Activated naive CD4-positive, alpha-beta T cell treated with anti-CD3 and anti-CD28 coated beads, Interleukin-2, amount 50 U/mL, for 24 hours (primary cell): ENCODE measurements around the gene NATD1.

Experiments
- H3K27ac Mint-ChIP-seq: one replicate; pipeline ENCODE4 v1.8.0; 2021; ENCODE audit warnings: mild to moderate bottlenecking, mixed read lengths
- H3K27me3 Mint-ChIP-seq: one replicate; pipeline ENCODE4 v1.8.0; 2021; ENCODE audit warnings: mixed read lengths
- H3K36me3 Mint-ChIP-seq: one replicate; pipeline ENCODE4 v1.8.0; 2021; ENCODE audit warnings: mixed read lengths
- H3K4me1 Mint-ChIP-seq: one replicate; pipeline ENCODE4 v1.8.0; 2021; ENCODE audit warnings: mixed read lengths
- H3K4me3 Mint-ChIP-seq: one replicate; pipeline ENCODE4 v1.8.0; 2021; ENCODE audit warnings: mild to moderate bottlenecking, mixed read lengths
- H3K9me3 Mint-ChIP-seq: one replicate; pipeline ENCODE4 v1.8.0; 2021; ENCODE audit warnings: mixed read lengths

The NATD1 gene

GRCh38 chr17:21252796-21253645 lies at the start of gene NATD1:
TSS of gene NATD1 (minus strand) at chr17:21253410. CDS start at chr17:21253264, 146 bp downstream.
- peak within 1 kb of the TSS; percentile 70 for H3K27ac Mint-ChIP-seq
- H3K9me3 Mint-ChIP-seq = no peaks in the 10 kb centered on the region
- no peaks in the 10 kb centered on the region for H3K27me3 Mint-ChIP-seq
- peaks cover 36% of the 10 kb centered on the region for H3K4me1 Mint-ChIP-seq
- H3K4me3 Mint-ChIP-seq = peak within 1 kb of the TSS; percentile 89
- no peaks in the 10 kb centered on the region for H3K36me3 Mint-ChIP-seq

- H3K4me1 Mint-ChIP-seq = no peaks in the 10 kb centered on the region
- H3K4me3 Mint-ChIP-seq = no peak overlapping the region
- peaks cover 8% of the 10 kb centered on the region for H3K36me3 Mint-ChIP-seq
- H3K27ac Mint-ChIP-seq = no peak overlapping the region
- H3K9me3 Mint-ChIP-seq = no peaks in the 10 kb centered on the region
- no peaks in the 10 kb centered on the region for H3K27me3 Mint-ChIP-seq
Measured at GRCh38 chr17:21301593-21302550, 48.7 kb upstream of the NATD1 start.

- no peaks in the 10 kb centered on the region for H3K27me3 Mint-ChIP-seq
- H3K36me3 Mint-ChIP-seq = peaks cover 8% of the 10 kb centered on the region
- no peaks in the 10 kb centered on the region for H3K4me1 Mint-ChIP-seq
- no peak overlapping the region for H3K4me3 Mint-ChIP-seq
- H3K9me3 Mint-ChIP-seq = no peaks in the 10 kb centered on the region
- no peak overlapping the region for H3K27ac Mint-ChIP-seq
Measured at GRCh38 chr17:21300601-21301571, 47.7 kb upstream of the NATD1 start.

- H3K9me3 Mint-ChIP-seq = no peaks in the 10 kb centered on the region
Measured at GRCh38 chr17:21299981-21300600, 46.9 kb upstream of the NATD1 start.

DNA sequence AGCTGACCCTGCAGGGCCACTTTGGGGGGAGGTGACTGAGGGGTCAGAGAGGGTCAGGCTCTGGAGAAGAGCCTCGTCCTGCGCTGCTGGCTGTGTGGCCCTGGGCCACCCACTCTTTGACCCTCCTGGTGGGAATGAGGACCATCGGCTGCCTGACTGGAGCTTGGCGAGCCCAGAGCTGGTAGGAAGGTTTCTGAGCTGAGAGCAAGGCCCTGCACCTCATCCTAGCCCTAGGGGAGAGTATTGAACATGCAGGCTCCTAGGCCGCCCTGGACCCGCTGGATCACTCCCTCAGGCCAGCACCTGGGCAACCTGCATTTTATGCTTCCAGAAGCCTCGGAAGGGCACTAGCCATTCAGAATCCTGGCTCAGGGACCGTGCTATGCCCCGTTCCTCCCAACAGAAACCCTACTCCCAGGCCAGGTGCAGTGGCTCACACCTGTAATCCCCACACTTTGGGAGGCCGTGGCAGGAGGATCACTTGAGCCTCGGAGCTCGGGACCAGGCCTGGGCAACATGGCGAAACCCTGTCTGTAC lies 45.8 kb upstream of the NATD1 start:
- peaks cover 9% of the 10 kb centered on the region for H3K36me3 Mint-ChIP-seq
- H3K27ac Mint-ChIP-seq = no peak overlapping the region

More at GRCh38 chr17:21299981-21300600, 46.9 kb upstream of the NATD1 start:
- Mint-ChIP-seq H3K36me3 (peaks cover 8% of the 10 kb centered on the region), H3K4me3 (no peak overlapping the region), H3K27me3 (no peaks in the 10 kb centered on the region), H3K4me1 (no peaks in the 10 kb centered on the region), H3K27ac (no peak overlapping the region)

DNA sequence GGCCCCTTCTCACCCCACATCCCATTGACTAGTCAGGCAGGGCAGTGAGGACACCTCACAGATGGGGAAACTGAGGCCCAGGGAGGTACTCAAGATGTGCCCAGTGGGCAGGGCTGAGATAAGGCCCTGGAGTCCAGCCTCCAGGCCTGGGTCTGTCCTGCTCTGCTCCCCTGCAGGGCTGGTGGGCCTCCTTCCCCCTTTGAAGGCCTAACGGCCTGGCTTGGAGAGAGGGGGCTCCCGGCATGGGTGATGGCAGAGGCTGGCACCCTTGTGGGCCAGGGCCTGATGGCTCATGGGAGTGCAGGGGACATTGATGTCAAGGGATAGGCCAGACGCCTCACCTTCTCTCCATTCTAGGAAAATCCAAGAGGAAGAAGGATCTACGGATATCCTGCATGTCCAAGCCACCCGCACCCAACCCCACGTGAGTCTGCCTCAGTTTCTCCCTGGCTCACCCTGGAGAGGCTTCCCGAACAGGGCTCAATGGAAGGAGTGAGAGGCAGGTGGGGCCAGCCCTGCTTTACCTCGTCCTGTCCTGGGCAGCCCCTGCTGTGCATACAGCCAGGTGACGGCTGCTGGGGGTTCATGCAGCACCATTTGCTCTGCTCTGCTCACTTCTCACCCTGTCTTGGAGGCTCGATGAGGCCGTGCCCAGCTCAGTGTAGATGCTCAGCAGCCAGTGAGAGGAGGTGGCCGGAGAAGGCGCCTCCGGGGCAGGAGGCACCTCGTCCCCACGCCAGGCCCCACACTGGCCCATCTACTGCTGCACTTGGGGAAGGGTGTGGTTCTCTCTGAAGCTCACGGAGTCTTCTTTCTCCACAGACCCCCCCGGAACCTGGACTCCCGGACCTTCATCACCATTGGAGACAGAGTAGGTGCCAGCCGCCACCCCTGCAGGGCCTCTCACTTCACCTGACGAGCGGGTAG lies 45.1 kb upstream of the NATD1 start:
- H3K9me3 Mint-ChIP-seq = no peaks in the 10 kb centered on the region
- H3K4me3 Mint-ChIP-seq = no peak overlapping the region
- no peak overlapping the region for H3K27ac Mint-ChIP-seq
- peaks cover 10% of the 10 kb centered on the region for H3K36me3 Mint-ChIP-seq
- no peaks in the 10 kb centered on the region for H3K27me3 Mint-ChIP-seq
- H3K4me1 Mint-ChIP-seq = peaks cover 11% of the 10 kb centered on the region

More for the DNA sequence above, 45.8 kb upstream of the NATD1 start:
- peaks cover 10% of the 10 kb centered on the region for H3K4me1 Mint-ChIP-seq
- H3K4me3 Mint-ChIP-seq = no peak overlapping the region
- no peaks in the 10 kb centered on the region for H3K9me3 Mint-ChIP-seq
- no peaks in the 10 kb centered on the region for H3K27me3 Mint-ChIP-seq

DNA sequence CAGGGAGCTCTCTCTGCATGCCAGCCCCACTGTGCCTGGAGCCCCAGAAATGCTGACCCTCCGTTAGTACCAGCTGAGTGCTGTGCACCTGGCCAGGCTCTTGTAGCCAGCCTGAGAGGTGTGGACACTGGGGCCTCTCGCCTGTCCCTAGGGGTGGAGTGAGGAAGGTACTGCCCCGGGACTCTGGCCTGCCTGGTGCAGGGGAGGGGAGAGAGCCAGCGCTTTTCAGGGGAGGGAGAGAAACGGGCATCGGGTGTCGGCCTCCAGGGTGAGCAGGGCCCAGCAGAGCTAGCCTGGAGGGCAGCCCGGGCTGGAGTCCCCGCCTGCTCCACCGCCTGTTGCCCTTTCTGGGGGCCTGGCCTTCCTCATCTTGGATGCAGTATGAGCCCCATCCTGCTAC lies 44.4 kb upstream of the NATD1 start:
- no peak overlapping the region for H3K4me3 Mint-ChIP-seq
- H3K27me3 Mint-ChIP-seq = no peaks in the 10 kb centered on the region
- H3K27ac Mint-ChIP-seq = no peak overlapping the region
- peaks cover 14% of the 10 kb centered on the region for H3K4me1 Mint-ChIP-seq
- H3K9me3 Mint-ChIP-seq = no peaks in the 10 kb centered on the region
- peaks cover 9% of the 10 kb centered on the region for H3K36me3 Mint-ChIP-seq

- H3K27me3 Mint-ChIP-seq = no peaks in the 10 kb centered on the region
- no peak overlapping the region for H3K27ac Mint-ChIP-seq
- no peak overlapping the region for H3K4me3 Mint-ChIP-seq
- H3K9me3 Mint-ChIP-seq = no peaks in the 10 kb centered on the region
- H3K4me1 Mint-ChIP-seq = peaks cover 18% of the 10 kb centered on the region
- peaks cover 9% of the 10 kb centered on the region for H3K36me3 Mint-ChIP-seq
Measured at GRCh38 chr17:21297026-21297520, 43.9 kb upstream of the NATD1 start.

GRCh38 chr17:21296097-21297025 lies 43.2 kb upstream of the NATD1 start:
- peaks cover 9% of the 10 kb centered on the region for H3K36me3 Mint-ChIP-seq
- no peaks in the 10 kb centered on the region for H3K27me3 Mint-ChIP-seq
- no peaks in the 10 kb centered on the region for H3K9me3 Mint-ChIP-seq
- H3K4me3 Mint-ChIP-seq = no peak overlapping the region
- H3K4me1 Mint-ChIP-seq = peaks cover 22% of the 10 kb centered on the region
- H3K27ac Mint-ChIP-seq = no peak overlapping the region

- Mint-ChIP-seq H3K4me1 (peaks cover 33% of the 10 kb centered on the region), H3K36me3 (peaks cover 12% of the 10 kb centered on the region), H3K27me3 (peaks cover 2% of the 10 kb centered on the region), H3K9me3 (no peaks in the 10 kb centered on the region), H3K27ac (peak overlapping the region; percentile 3), H3K4me3 (no peak overlapping the region)
Measured at GRCh38 chr17:21295036-21295952, 42.1 kb upstream of the NATD1 start.

DNA sequence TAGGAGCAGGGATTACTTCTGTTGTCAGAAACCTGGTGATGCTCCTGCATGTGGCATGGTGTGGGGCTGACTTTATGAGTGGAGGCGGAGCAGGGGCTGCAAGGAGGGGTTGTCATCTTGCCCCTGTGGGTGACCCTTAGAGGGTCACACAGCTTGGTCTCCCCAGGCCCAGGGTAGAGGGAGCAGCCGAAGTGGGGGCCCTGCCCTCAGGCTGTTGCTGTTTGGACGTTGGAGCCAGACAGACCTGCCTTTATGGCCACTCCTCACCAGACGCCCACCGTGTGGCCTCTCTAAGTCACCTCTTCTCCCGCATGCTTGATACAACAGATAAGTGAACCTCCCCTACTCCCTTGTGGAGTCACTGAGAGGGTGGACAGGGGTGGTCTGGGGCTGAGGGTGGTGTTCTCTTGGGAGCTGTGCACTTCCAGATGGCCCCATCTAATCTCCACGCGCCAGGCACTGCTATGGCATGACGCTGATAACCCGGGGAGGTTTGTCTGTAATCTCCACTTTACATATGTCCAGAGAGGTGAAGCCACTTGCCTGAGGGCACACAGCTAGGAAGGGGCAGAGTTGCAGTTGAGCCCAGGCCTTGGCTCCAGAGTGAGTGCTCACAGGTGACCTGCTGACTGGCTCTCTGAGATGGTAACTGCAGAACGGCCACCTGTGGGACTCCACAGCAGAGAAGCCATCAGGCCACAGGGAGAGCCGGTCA lies 41.3 kb upstream of the NATD1 start:
- H3K27ac Mint-ChIP-seq = peak overlapping the region; percentile 3
- no peak overlapping the region for H3K4me3 Mint-ChIP-seq
- H3K27me3 Mint-ChIP-seq = peaks cover 2% of the 10 kb centered on the region
- peaks cover 12% of the 10 kb centered on the region for H3K36me3 Mint-ChIP-seq
- H3K4me1 Mint-ChIP-seq = peaks cover 33% of the 10 kb centered on the region
- no peaks in the 10 kb centered on the region for H3K9me3 Mint-ChIP-seq
